Measurements from ENCODE around the gene FABP6. TPM values are rescaled to one million over a fixed set of nuclear protein-coding genes. Genes with fewer than 3 reads are reported as not detected.

Gene FABP6
- total and polyA plus RNA-seq, 9 of the 15 experiments (the other 6 are each of a cell fraction or from before 2014, with no cell fraction given), result 0.11 to 0.33 (median 0.21) TPM; not detected in 4

GRCh38 chr5:160199410-160199911 lies 29.8 kb upstream of the FABP6 start (continued):
- TF ChIP-seq ARID3B (CRISPR knock-in tag; IDR thresholded peaks at IDR 0.05; ENCODE audit: borderline replicate concordance) (no peak), ZBTB17 (CRISPR knock-in tag; IDR thresholded peaks at IDR 0.05) (no peak), MAZ (CRISPR knock-in tag; conservative IDR thresholded peaks at IDR 0.05 in 1 of 2, IDR thresholded peaks at IDR 0.05 in 1 of 2) (peak; percentile 95 to 96), MLX (CRISPR knock-in tag; conservative IDR thresholded peaks at IDR 0.05) (no peak), ZNF277 (CRISPR knock-in tag; IDR thresholded peaks at IDR 0.05; ENCODE audit: borderline replicate concordance) (no peak), MAX (CRISPR knock-in tag; IDR thresholded peaks at IDR 0.05) (no peak), SIX5 (IDR thresholded peaks at IDR 0.05; ENCODE audit: borderline replicate concordance in 1 of 2, insufficient read depth in 1 of 2, low read depth in 1 of 2, low read length in 2 of 2) (no peak), CREB3 (tag; conservative IDR thresholded peaks at IDR 0.05; ENCODE audit: low read depth) (no peak), EP300 (IDR thresholded peaks at IDR 0.05; ENCODE audit: low read length) (no peak), ZHX1 (conservative IDR thresholded peaks at IDR 0.05; ENCODE audit: low read length) (0 out of 2 replicates have a peak, but pooled peaks have one; percentile 36), ZNF740 (CRISPR knock-in tag; IDR thresholded peaks at IDR 0.05) (0 out of 2 replicates have a peak, but pooled peaks have one; percentile 52), ZNF740 (tag; IDR thresholded peaks at IDR 0.05) (no peak), TEAD2 (tag; IDR thresholded peaks at IDR 0.05) (no peak), PATZ1 (CRISPR knock-in tag; IDR thresholded peaks at IDR 0.05; ENCODE audit: borderline replicate concordance) (no peak), ZNF431 (CRISPR knock-in tag; IDR thresholded peaks at IDR 0.05) (no peak)

Measured in K562 (cell line).